ENCODE measurements around the gene PRDM2.

- TF ChIP-seq SCMH1 (CRISPR knock-in tag; IDR thresholded peaks at IDR 0.05; ENCODE audit: borderline replicate concordance) (no peak), ZNF547 (CRISPR knock-in tag; IDR thresholded peaks at IDR 0.05) (no peak), SP1 (IDR thresholded peaks at IDR 0.05) (no peak), SP1 (CRISPR knock-in tag; IDR thresholded peaks at IDR 0.05) (no peak)
Measured at GRCh38 chr1:13764588-13765332, 64.8 kb downstream of the PRDM2 start.

Data from HepG2 (cell line).